MCF 10A (cell line): ENCODE measurements around the gene SLC5A1. TPM values are rescaled to one million over a fixed set of nuclear protein-coding genes. Genes with fewer than 3 reads are reported as not detected.

Experiments used
- BruUV-seq: library from RNA; stranded (reverse); fragments of 400-500 nt; replicated peaks from 2 replicates; lab custom pipeline; 2021; lab: Mats Ljungman, UMichigan
- CTCF ChIA-PET: fragments of 300-600 bp; sonication (Branson Sonifier 250); formaldehyde crosslinking; extraction: SDS; loops from one replicate; lab custom pipeline; 2021; ENCODE audit warnings: antibody characterized with exemption, inconsistent platforms; lab: Yijun Ruan, JAX
- POLR2A ChIA-PET: fragments of 300-600, 350-650 bp; sonication (Branson Sonifier 250); formaldehyde crosslinking; extraction: SDS; loops from one replicate; lab custom pipeline; 2020; ENCODE audit warnings: antibody characterized with exemption, inconsistent platforms; lab: Yijun Ruan, JAX
- DNase-seq: peaks from one replicate; pipeline ENCODE4 v3.0.0-alpha.2; 2018; ENCODE audit not compliant: unreplicated experiment
- H3K27ac Mint-ChIP-seq: one replicate; pipeline ENCODE4 v1.8.0; 2022; ENCODE audit warnings: mild to moderate bottlenecking, low read depth, mixed read lengths; ENCODE audit not compliant: unreplicated experiment
- H3K27me3 Mint-ChIP-seq: one replicate; pipeline ENCODE4 v1.8.0; 2022; ENCODE audit warnings: mixed read lengths; ENCODE audit not compliant: insufficient read depth, unreplicated experiment
- H3K36me3 Mint-ChIP-seq: one replicate; pipeline ENCODE4 v1.8.0; 2022; ENCODE audit warnings: mild to moderate bottlenecking, moderate library complexity, mixed read lengths; ENCODE audit not compliant: insufficient read depth, unreplicated experiment
- H3K4me1 Mint-ChIP-seq: one replicate; pipeline ENCODE4 v1.8.0; 2022; ENCODE audit warnings: mixed read lengths; ENCODE audit not compliant: insufficient read depth, unreplicated experiment
- H3K4me3 Mint-ChIP-seq: one replicate; pipeline ENCODE4 v1.8.0; 2022; ENCODE audit warnings: mild to moderate bottlenecking, moderate library complexity, mixed read lengths; ENCODE audit not compliant: unreplicated experiment
- H3K9me3 Mint-ChIP-seq: one replicate; pipeline ENCODE4 v1.8.0; 2022; ENCODE audit warnings: mixed read lengths; ENCODE audit not compliant: unreplicated experiment
- intact Hi-C: fragments of 100-400 bp; cut with micrococcal nuclease; formaldehyde crosslinking; loops from 2 replicates; pipeline ENCODE4 v1.14.1; 2022
- total RNA-seq: library from RNA; stranded (reverse); gene quantifications from 2 replicates; pipeline ENCODE4 v1.2.3, GENCODE V29; 2022
- TF ChIP-seq, protein P1 (sequence below): fragments of 200-600 bp; IDR thresholded peaks from one replicate; pipeline ENCODE4 v1.8.0; 2022; ENCODE audit warnings: antibody characterized with exemption, mild to moderate bottlenecking; ENCODE audit not compliant: unreplicated experiment

Gene SLC5A1
- total RNA-seq, 1 experiment from 2014 or later, result not detected

GRCh38 chr22:32123657-32124056 lies 80.6 kb downstream of the SLC5A1 start:
- ChIA-PET POLR2A (no interaction called here), CTCF (no interaction called here)
- Mint-ChIP-seq H3K4me1 (no peaks in the 10 kb centered on the region), H3K27ac (no peak overlapping the region), H3K9me3 (no peaks in the 10 kb centered on the region), H3K4me3 (no peak overlapping the region), H3K36me3 (no peaks in the 10 kb centered on the region), H3K27me3 (no peaks in the 10 kb centered on the region)
- intact Hi-C loops, result no loop called here
- DNase-seq, result peak; percentile 17
- TF ChIP-seq, protein P1, sequence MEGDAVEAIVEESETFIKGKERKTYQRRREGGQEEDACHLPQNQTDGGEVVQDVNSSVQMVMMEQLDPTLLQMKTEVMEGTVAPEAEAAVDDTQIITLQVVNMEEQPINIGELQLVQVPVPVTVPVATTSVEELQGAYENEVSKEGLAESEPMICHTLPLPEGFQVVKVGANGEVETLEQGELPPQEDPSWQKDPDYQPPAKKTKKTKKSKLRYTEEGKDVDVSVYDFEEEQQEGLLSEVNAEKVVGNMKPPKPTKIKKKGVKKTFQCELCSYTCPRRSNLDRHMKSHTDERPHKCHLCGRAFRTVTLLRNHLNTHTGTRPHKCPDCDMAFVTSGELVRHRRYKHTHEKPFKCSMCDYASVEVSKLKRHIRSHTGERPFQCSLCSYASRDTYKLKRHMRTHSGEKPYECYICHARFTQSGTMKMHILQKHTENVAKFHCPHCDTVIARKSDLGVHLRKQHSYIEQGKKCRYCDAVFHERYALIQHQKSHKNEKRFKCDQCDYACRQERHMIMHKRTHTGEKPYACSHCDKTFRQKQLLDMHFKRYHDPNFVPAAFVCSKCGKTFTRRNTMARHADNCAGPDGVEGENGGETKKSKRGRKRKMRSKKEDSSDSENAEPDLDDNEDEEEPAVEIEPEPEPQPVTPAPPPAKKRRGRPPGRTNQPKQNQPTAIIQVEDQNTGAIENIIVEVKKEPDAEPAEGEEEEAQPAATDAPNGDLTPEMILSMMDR, result no peak
- BruUV-seq, result no TSS peak

GRCh38 chr22:32127904-32128303 lies 84.8 kb downstream of the SLC5A1 start:
- TF ChIP-seq, protein P1, result peak; percentile 12
- ChIA-PET CTCF (interaction anchor here (0.6 kb wide), 1 partner anchor 345 kb away, joined by 4 read pairs; no protein-coding TSS in a partner anchor), POLR2A (interaction anchor here (0.6 kb wide), 1 partner anchor 109 kb away, joined by 5 read pairs; no protein-coding TSS in a partner anchor)
- no peak overlapping the region for H3K4me3 Mint-ChIP-seq
- H3K9me3 Mint-ChIP-seq, result no peaks in the 10 kb centered on the region
- intact Hi-C loops, result no loop called here
- H3K27ac Mint-ChIP-seq, result no peak overlapping the region
- no peaks in the 10 kb centered on the region for H3K27me3 Mint-ChIP-seq
- BruUV-seq, result no TSS peak
- no peak for DNase-seq
- H3K36me3 Mint-ChIP-seq, result no peaks in the 10 kb centered on the region
- H3K4me1 Mint-ChIP-seq, result no peaks in the 10 kb centered on the region

DNA sequence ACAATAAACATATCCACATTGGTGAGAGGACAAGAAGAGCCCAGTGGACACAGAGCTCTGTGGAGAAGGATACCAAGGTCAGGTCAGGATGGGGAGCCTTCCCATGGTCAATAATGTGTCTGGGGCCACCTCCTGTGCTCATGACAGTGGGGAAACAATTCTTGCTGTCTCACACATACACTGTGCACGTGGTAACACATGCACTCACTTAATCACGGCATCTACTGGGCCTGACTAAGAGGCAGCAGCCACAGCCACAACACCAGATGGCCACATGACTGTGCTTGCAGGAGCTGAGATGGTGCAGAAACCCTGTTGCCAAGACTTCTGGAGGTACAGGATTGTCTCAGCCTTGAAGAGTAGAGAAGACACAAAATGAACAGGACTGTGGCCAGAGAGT lies 87.4 kb downstream of the SLC5A1 start:
- peaks cover 5% of the 10 kb centered on the region for H3K4me1 Mint-ChIP-seq
- intact Hi-C loops, result no loop called here
- ChIA-PET CTCF (interaction anchor here (0.6 kb wide), 1 partner anchor 49 kb away, joined by 3 read pairs; no protein-coding TSS in a partner anchor), POLR2A (no interaction called here)
- TF ChIP-seq, protein P1, result no peak
- H3K4me3 Mint-ChIP-seq, result no peak overlapping the region
- no peaks in the 10 kb centered on the region for H3K36me3 Mint-ChIP-seq
- no TSS peak for BruUV-seq
- no peaks in the 10 kb centered on the region for H3K9me3 Mint-ChIP-seq
- H3K27ac Mint-ChIP-seq, result no peak overlapping the region
- no peaks in the 10 kb centered on the region for H3K27me3 Mint-ChIP-seq
- no peak for DNase-seq

DNA sequence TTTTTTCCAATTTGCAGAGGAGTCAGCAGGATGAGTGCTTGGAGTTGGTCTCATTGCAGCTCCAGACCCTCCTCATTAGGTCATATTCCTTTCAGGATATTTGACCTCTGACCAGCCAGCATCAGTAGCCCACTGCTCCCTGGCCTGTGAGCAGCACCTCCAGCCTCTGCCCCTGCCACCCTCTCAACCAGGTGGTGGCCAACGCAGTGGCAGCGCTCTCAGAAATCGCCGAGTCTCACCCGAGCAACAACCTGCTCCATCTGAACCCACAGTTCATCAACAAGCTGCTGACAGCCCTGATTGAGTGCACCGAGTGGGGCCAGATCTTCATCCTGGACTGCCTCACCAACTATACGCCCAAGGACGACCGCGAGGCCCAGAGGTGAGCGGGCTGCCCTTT lies 89.1 kb downstream of the SLC5A1 start:
- peaks cover 13% of the 10 kb centered on the region for H3K4me1 Mint-ChIP-seq
- intact Hi-C loops, result no loop called here
- H3K9me3 Mint-ChIP-seq, result no peaks in the 10 kb centered on the region
- DNase-seq, result no peak
- no peak overlapping the region for H3K27ac Mint-ChIP-seq
- H3K4me3 Mint-ChIP-seq, result no peak overlapping the region
- ChIA-PET CTCF (no interaction called here), POLR2A (no interaction called here)
- no peaks in the 10 kb centered on the region for H3K36me3 Mint-ChIP-seq
- H3K27me3 Mint-ChIP-seq, result no peaks in the 10 kb centered on the region
- TF ChIP-seq, protein P1, result no peak
- BruUV-seq, result no TSS peak
